GM19099 (cell line): ENCODE measurements around the gene EMC8.
A peak's percentile ranks its signal among the peaks of the same experiment; 100 is the strongest.

Experiments used
- POLR2A ChIP-seq: IDR thresholded peaks from 3 replicates; pipeline ENCODE4 v1.6.1; 2011; ENCODE audit warnings: low read depth; ENCODE audit not compliant: insufficient read length; ENCODE audit errors: extremely low read depth

Gene EMC8

DNA sequence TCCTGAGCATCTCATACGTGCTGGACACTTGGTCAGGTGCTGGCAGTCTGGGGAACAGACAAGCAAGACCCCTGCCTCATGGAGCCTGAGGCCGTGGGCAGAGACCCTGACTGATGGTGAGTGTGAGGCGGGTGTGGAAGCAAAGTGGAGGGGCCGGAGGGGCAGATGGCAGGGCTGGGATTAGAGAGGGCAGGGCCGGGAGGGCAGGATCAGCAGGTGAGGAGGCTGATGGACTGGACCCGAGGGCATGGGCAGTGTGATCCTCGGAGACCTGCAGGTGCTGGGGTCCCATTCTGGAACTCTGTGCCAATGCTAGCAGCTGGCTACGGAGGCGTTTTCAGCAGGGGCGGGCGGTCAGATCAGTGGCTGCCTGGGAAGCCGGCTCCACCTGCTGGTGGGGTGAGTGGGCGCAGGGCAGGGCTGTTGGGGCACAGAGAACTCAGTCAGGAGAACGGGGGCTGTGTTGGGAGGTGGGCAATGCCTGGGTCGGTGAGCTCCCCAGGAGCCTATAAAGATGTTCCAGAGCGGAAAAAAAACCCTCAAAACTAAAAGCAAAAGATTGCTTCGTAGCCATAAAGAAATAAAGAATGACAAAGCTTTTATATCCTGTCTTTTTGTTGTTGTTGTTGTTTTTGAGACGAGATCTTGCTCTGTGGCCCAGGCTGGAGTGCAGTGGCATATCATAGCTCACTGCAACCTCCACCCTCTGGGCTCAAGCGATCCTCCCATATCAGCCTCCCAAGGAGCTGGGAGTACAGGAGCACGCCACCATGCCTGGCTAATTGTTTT, 39.5 kb downstream of the EMC8 start:
- no peak for TF ChIP-seq POLR2A

DNA sequence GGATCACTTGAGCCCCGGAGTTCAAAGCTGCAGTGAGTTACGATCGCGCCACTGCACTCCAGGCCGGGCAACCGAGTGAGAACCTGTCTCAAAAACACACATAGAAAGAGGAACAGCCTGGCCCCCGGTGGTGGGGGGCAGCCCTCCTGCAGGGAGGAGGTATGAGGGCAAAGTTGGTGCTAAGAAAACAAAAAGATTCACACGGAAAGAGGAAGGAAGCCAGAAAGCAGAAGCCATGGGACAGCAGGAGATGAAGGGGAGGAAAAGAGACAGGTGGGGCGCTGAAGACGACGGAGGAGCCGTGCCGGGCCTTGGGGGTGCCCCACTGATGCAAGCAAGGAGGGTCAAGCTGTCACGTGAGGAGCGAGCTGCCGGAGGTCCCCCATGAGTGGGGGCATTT, 40.2 kb downstream of the EMC8 start:
- no peak for TF ChIP-seq POLR2A

DNA sequence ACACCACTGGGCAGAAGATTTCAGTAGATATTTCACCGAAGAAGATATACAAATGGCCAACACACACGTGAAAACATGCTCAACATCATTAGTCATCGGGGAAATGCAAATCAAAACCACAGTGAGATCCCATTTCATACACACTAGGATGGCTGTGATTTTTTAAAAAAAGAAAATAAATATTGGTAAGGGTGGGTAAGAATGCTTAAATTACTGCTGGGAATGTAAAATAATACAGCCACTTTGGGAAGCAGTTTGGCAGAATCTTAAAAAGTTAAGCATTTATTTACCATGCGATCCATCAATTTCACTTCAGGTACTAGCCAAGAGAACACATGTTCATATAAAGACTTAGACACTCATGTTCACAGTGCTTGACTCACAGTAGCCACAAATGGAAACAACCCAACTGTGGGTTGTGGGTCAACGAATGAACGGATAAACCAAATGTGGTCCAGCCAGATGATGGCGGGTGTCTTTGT, 42.0 kb downstream of the EMC8 start:
- no peak for TF ChIP-seq POLR2A

DNA sequence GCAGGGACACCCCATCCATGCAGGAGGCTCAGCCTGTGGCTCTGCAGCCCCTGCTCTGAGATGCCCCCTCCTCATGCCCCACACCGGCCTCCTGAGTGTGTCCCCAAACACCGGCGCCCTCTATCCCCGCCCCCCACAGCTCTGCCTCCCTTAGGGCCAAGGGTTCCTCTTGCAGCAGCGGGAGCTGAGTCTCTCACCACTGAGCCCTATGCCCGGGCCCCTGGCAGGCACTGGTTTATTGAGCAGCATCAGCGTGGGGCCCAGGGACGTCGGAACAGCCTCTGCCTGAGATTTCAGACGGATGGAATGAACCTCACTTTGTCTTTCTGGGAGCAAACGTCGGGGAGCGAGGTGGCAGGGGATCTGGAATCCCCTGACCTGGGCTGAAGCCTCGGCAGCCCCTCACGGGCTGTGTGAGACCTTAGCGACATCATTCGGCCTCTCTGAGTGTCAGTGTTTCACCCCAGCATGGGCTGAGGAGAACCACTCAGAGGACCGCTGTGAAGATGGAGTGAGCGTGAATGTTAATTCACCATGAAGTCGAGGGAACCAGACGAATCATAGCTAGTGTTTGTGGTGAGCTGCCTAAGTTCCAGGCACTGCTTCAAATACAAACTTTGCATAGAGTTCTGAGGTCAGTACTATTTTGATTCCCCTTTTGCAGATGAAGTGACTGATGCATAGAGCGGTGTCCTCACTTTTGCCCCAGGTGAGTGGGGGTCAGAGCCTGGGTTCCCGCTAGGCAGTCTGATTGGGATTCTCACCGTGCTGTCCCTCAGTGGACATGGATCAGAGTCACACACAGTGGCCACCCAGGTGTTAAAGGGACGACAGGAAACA, 43.2 kb downstream of the EMC8 start:
- no peak for TF ChIP-seq POLR2A

DNA sequence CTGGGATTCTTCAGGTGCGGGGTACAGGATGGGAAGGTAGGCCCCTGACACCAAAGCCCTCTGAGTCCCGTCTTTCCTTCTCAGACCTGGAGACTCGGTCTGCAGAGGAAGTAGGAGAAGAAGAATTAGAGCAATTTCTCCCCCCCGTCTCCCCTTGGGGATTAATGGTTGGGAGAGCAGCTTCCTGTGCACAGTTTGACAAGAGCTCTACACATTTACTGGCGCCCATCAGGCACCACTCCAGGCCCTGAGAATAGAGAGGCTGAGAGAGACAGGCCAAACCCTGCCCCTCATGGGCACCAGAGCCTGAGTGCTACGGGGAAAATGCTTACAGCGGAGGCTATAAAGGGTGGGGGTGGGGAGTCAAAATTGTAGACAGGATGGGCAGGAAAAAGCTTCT, 44.9 kb downstream of the EMC8 start:
- no peak for TF ChIP-seq POLR2A

DNA sequence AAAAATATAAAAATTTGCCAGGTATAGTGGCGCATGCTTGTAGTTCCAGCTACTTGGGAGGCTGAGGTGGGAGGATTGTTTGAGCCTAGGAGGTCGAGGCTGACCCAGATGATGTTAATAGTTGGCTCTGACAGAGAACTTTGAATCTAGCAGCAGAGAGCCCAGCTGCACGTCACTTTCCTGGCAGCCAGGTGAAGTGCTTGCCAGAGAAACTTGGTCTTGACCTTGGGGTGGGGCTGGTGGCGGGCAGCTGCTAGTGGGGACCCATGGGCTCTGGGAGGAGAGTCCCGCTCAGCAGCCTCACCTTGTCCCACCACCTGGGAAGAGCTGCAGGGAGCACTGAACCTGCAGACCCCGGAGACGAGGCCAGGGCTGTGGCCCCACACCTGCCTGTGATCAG, 45.4 kb downstream of the EMC8 start:
- no peak for TF ChIP-seq POLR2A

DNA sequence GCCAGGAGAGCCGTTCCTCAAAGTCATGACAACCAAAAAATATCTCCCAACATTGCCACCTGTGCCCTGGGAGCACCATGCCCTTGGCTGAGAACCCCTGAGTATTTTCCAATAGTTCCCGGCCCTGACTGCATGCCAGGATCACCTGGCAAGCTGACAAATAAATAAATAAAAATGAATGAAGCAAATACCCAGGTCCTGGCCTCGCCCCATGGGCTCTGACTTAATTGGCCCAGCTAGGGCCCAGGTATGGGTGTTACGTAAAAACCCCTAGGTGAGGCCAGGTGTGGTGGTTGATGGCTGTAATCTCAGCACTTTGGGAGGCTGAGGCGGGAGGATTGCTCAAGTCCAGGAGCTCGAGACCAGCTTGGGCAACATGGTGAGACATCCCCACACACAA, 45.8 kb downstream of the EMC8 start:
- no peak for TF ChIP-seq POLR2A

DNA sequence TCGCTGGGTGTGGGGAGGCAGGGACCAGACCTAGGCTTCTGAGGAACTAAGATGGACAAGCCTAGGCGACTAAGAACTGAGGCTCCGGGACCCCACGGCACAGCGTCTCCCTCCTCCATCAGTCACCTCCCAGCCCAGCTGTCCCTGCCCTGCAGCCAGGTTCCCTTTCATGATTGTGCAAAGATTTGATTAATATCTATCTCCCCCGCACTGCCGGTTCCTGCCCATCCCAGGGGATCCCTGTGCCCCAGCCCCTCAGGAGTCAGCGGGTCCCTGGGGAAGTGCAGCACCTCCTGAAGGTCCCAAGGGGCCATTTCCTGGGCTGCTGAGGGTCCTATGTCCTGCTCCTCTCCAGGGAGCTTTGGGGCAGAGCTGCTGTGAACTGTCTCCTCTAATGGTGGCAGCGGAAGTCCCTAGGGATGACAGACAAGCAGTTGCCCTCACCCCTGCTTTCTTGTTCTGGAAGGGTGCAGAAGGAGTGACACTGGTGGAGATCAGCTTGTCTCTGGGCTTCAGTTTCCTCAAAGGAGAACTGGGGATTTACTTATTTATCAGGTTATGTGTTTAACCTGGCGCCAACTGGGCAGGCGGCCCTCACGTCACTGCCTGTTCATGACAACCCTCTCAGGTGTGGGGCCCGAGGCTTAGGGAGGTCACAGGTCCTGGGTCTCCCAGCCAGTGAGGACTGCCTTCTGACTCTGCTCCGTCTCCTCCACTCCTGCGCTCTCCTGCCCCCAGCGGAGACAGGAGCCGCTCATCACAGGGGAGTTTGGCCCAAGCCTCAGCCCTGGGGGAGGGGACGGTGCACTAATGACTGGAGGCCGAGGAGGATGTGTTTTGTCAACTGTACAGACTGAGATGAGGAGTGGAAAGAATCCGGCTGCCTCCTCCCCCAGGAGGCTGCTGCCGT, 46.6 kb downstream of the EMC8 start:
- TF ChIP-seq POLR2A = no peak

DNA sequence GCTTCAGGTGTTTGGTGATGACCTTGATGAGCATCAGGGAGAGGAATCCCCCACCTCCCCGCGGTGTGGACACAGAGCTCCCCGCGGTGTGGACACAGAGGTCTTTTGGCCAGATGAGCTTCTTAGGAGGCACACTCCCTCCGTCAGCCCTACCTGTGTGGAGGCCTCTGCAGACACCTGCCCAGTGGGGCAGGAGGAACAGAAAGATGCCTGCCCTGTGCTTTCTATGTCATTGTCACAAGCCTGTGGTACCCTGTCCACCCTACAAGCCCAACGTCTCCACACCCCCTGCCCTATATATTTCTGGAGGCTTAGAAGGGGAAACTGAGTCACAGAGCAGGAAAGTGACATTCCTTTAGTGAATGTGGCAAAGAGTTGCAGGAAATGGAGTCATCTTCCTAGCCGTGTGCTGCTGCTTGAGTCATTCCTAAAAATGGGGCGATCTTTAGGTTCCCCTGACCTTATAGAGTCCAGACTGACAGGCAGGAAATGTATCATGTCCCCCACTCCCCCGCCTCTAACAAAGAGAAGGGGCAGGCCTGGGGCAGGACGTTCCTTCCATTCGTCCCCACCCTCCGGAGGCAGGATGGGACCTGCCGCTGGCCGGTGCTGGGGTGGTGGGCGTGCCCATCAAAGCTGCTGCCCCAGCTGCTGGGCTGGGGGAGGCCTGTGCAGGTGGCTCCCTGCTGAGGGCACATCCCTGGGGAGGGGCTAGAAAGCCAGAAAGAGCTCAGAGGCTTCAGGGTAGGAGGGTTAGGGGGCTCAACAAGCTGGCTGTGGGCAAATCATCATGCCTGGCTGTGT, 47.4 kb downstream of the EMC8 start:
- no peak for TF ChIP-seq POLR2A

DNA sequence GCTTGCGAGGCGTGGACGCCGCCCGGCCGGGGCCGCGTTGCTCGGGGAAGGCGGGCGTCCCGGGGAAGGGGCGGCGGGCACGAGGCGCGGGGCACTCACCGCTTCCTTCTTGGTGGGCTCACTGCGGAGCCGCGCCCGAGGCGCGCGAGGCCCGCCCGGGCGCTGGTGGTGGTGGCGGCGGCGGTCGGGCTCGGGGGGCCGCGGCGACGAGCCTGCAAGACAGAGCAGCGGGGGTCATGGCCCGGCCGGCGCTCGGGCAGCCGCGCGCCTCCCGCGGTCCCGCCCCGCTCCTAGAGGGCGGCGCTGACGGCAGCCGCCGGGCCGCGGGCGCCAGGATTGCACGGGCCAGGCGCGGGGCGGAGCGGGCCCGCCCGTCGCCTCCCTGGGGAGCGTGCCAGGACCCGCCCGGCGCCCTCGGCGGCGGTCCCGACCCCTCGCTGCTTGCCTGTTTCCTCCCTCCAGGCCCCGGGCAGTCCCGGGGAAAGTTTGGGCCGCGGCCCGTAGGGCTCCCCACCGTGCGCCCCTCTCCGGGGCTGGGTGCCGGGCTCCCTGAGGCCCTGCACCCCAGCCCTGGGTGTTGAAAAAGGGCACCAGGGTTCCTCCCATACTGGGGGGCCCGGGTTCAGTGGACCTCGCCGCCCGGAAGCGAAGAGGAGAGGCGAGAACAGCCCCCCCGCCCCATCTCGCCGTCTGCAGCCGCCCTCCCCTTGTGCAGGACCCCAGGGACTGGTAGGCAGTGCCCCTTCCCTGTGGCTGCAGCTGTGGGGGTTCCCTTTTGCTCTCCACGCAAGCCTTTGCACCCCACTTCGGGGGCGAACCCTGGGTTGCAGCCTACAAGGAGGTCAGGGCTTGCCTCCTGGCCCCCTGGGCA, 48.3 kb downstream of the EMC8 start, which contains the start of gene C16orf74:
C16orf74 (minus strand) TSS at position 270 of the 871 bp plus-strand sequence. CDS start 15,879 bp downstream, outside the sequence.
- TF ChIP-seq POLR2A = peak; percentile 10

DNA sequence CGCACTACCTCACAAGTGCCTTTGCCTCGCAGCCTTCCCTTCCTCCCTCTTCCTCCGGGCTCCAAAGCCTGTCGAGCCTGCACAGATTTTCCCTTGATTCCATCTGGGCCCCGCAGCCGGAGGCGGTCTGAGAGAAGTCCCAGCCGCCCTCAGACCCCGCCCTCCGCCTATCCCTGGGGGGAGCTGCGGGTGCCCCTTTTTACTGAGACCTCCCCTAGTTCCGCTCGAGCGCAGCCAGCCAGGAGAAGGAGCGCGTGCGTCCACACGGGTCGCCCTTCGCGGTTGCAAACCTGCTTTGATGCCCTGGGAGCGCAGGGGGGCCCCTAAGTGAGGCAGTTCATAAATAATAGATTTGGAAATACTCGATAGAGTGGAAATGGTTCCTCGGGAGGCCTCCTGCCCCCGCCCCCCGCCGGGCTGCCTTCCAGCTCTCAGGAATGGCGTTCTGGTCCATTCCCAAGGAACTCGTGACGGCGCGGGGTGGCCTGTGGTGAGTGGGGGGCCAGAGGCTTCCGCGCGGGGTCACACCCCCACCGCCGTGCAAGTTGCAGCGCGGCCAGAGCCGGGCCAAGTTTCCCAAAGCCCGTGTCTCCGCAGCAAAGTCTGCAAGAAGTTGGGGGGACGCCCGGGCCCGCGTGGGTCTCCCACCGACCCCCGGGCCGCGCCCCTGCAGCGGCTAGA, 49.1 kb downstream of the EMC8 start:
- no peak for TF ChIP-seq POLR2A

DNA sequence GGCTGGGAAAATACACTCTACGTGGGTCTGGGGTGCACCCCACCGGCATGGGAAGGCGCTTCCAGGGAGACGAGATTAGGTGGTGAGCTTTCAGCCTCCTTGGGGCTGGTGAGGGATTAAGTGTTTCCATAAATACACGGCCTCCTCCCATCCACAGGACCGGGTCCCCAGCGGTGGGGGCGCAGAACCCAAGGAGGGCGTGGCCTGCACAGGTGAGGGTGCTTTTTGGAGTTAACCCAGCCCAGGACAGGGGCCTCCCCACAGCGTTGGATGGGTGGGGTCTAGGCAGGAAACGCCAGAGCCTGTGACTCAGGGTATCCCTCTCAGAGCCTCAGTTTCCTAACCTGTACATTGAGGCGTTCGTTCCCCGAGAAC, 49.6 kb downstream of the EMC8 start:
- TF ChIP-seq POLR2A = no peak
